ENCODE results near the gene STK26. TPM values are rescaled to one million over a fixed set of nuclear protein-coding genes. Genes with fewer than 3 reads are reported as not detected.

The STK26 gene
- polyA plus RNA-seq, 1 donor from 2014 or later, result 8.8 TPM

- Histone ChIP-seq H2AFZ (ENCODE audit: low read depth, low read length) (no peak overlapping the region), H3F3A (ENCODE audit: insufficient read depth, low read length, poor library complexity, severe bottlenecking) (no peaks in the 10 kb centered on the region), H3K9me2 (ENCODE audit: insufficient read depth, low read length) (no peaks in the 10 kb centered on the region), H3K9ac (ENCODE audit: low read length) (no peak overlapping the region), H3K27me3 (ENCODE audit: insufficient read depth, low read depth, low read length) (no peaks in the 10 kb centered on the region), H3K79me2 (replicated peaks; ENCODE audit: insufficient read depth, low read length) (no peaks in the 10 kb centered on the region), H3K9me3 (ENCODE audit: low read length) (no peaks in the 10 kb centered on the region), H3K36me3 (ENCODE audit: insufficient read depth, low read length) (no peaks in the 10 kb centered on the region), H4K20me1 (ENCODE audit: insufficient read depth) (no peaks in the 10 kb centered on the region), H3K4me3 (ENCODE audit: low read length) (no peak overlapping the region), H3K27ac (ENCODE audit: low read length) (no peak overlapping the region), H3K4me2 (ENCODE audit: low read length) (no peak overlapping the region)
- TF ChIP-seq CTCF (IDR thresholded peaks at IDR 0.05; ENCODE audit: poor library complexity, severe bottlenecking), result no peak
- TF ChIP-seq TAF1 (IDR thresholded peaks at IDR 0.05; ENCODE audit: low read depth), result no peak
- no peak for TF ChIP-seq EP300 (conservative IDR thresholded peaks at IDR 0.05; ENCODE audit: poor library complexity, severe bottlenecking)
- no peak for TF ChIP-seq POLR2AphosphoS5 (IDR thresholded peaks at IDR 0.05)
- no peak for TF ChIP-seq EZH2 (IDR thresholded peaks at IDR 0.05; ENCODE audit: borderline replicate concordance, insufficient read depth, low read length, poor library complexity, severe bottlenecking)
- TF ChIP-seq RAD21 (conservative IDR thresholded peaks at IDR 0.05), result no peak
- no peak for TF ChIP-seq SMC3 (conservative IDR thresholded peaks at IDR 0.05; ENCODE audit: poor library complexity)
- no peak for TF ChIP-seq REST (IDR thresholded peaks at IDR 0.05; ENCODE audit: borderline replicate concordance)
- TF ChIP-seq MXI1 (conservative IDR thresholded peaks at IDR 0.05; ENCODE audit: poor library complexity, severe bottlenecking), result no peak
Observed at GRCh38 chrX:132119283-132119682, 96.2 kb downstream of the STK26 start.

- Histone ChIP-seq H3K4me3 (ENCODE audit: low read length) (no peak overlapping the region), H3K9me3 (ENCODE audit: low read length) (no peaks in the 10 kb centered on the region), H3K4me2 (ENCODE audit: low read length) (no peak overlapping the region), H3K27me3 (ENCODE audit: insufficient read depth, low read depth, low read length) (no peaks in the 10 kb centered on the region), H4K20me1 (ENCODE audit: insufficient read depth) (no peaks in the 10 kb centered on the region), H3K27ac (ENCODE audit: low read length) (no peak overlapping the region), H2AFZ (ENCODE audit: low read depth, low read length) (no peak overlapping the region), H3K36me3 (ENCODE audit: insufficient read depth, low read length) (no peaks in the 10 kb centered on the region), H3K79me2 (replicated peaks; ENCODE audit: insufficient read depth, low read length) (no peaks in the 10 kb centered on the region), H3K9ac (ENCODE audit: low read length) (no peak overlapping the region), H3K9me2 (ENCODE audit: insufficient read depth, low read length) (no peaks in the 10 kb centered on the region), H3F3A (ENCODE audit: insufficient read depth, low read length, poor library complexity, severe bottlenecking) (no peaks in the 10 kb centered on the region)
- TF ChIP-seq CTCF (IDR thresholded peaks at IDR 0.05; ENCODE audit: poor library complexity, severe bottlenecking) (no peak), MXI1 (conservative IDR thresholded peaks at IDR 0.05; ENCODE audit: poor library complexity, severe bottlenecking) (no peak), TAF1 (IDR thresholded peaks at IDR 0.05; ENCODE audit: low read depth) (no peak), POLR2AphosphoS5 (IDR thresholded peaks at IDR 0.05) (no peak), REST (IDR thresholded peaks at IDR 0.05; ENCODE audit: borderline replicate concordance) (no peak)
Observed at GRCh38 chrX:132119821-132120515, 96.9 kb downstream of the STK26 start.
